ENCODE results near the gene TNS3. TPM values are rescaled to one million over a fixed set of nuclear protein-coding genes. Genes with fewer than 3 reads are reported as not detected.
"Not testable (repeated sequence)": the region's sequence is repeated elsewhere in the genome, so short reads cannot be mapped to it uniquely, and the experiment has no call there.

The TNS3 gene
- total RNA-seq, 2 donors from 2014 or later: 0.50 TPM; not detected in 1

GRCh38 chr7:47262881-47263280 is 319.0 kb downstream of the TNS3 start:
- no peak overlapping the region for H3K27ac Mint-ChIP-seq
- H3K27me3 Mint-ChIP-seq: peaks cover 3 to 16% of the 10 kb centered on the region in 2 donors

GRCh38 chr7:47262160-47262559 is 319.8 kb downstream of the TNS3 start:
- not testable (repeated sequence) for H3K27ac Mint-ChIP-seq; H3K36me3 Mint-ChIP-seq; DNase-seq (ENCODE audit: low spot score); H3K9me3 Mint-ChIP-seq; ATAC-seq; H3K4me1 Mint-ChIP-seq (ENCODE audit: low read depth in 2 of 2); H3K4me3 Mint-ChIP-seq
- H3K27me3 Mint-ChIP-seq: peaks cover 3 to 16% of the 10 kb centered on the region in 2 donors

More at GRCh38 chr7:47262881-47263280, 319.0 kb downstream of the TNS3 start:
- no peaks in the 10 kb centered on the region for H3K4me1 Mint-ChIP-seq (ENCODE audit: low read depth in 2 of 2)
- H3K4me3 Mint-ChIP-seq: no peak overlapping the region
- ATAC-seq (no peak), DNase-seq (ENCODE audit: low spot score) (no peak)
- no peaks in the 10 kb centered on the region for H3K36me3 Mint-ChIP-seq
- H3K9me3 Mint-ChIP-seq: no peaks in the 10 kb centered on the region

- Mint-ChIP-seq H3K27me3 (peaks cover 8 to 23% of the 10 kb centered on the region in 2 donors), H3K9me3 (no peaks in the 10 kb centered on the region), H3K27ac (no peak overlapping the region), H3K36me3 (no peaks in the 10 kb centered on the region), H3K4me3 (no peak overlapping the region), H3K4me1 (ENCODE audit: low read depth in 2 of 2) (no peaks in the 10 kb centered on the region)
- no peak for DNase-seq (ENCODE audit: low spot score)
- ATAC-seq: no peak
These were observed 321.6 kb downstream of the TNS3 start for GRCh38 chr7:47260270-47260669.

GRCh38 chr7:47259682-47260081 is 322.2 kb downstream of the TNS3 start:
- Mint-ChIP-seq H3K4me3 (no peak overlapping the region), H3K27me3 (peaks cover 8 to 23% of the 10 kb centered on the region in 2 donors), H3K9me3 (no peaks in the 10 kb centered on the region), H3K36me3 (no peaks in the 10 kb centered on the region), H3K4me1 (ENCODE audit: low read depth in 2 of 2) (peaks cover 1% of the 10 kb centered on the region in 2 donors), H3K27ac (no peak overlapping the region)
- ATAC-seq (no peak), DNase-seq (ENCODE audit: low spot score) (no peak)

- H3K9me3 Mint-ChIP-seq: no peaks in the 10 kb centered on the region
- no peak for ATAC-seq
- peaks cover 8 to 23% of the 10 kb centered on the region in 2 donors for H3K27me3 Mint-ChIP-seq
- no peak for DNase-seq (ENCODE audit: low spot score)
- H3K27ac Mint-ChIP-seq: no peak overlapping the region
- H3K4me1 Mint-ChIP-seq (ENCODE audit: low read depth in 2 of 2): peaks cover 3% of the 10 kb centered on the region in 2 donors
- H3K4me3 Mint-ChIP-seq: no peak overlapping the region
- no peaks in the 10 kb centered on the region for H3K36me3 Mint-ChIP-seq
These were observed 323.1 kb downstream of the TNS3 start for GRCh38 chr7:47258798-47259197.

- peaks cover 3% of the 10 kb centered on the region in 2 donors for H3K4me1 Mint-ChIP-seq (ENCODE audit: low read depth in 2 of 2)
These were observed 325.9 kb downstream of the TNS3 start for GRCh38 chr7:47256016-47256415.

GRCh38 chr7:47255441-47255840 is 326.5 kb downstream of the TNS3 start:
- DNase-seq (ENCODE audit: low spot score) (no peak), ATAC-seq (no peak)
- Mint-ChIP-seq H3K27ac (no peak overlapping the region), H3K9me3 (no peaks in the 10 kb centered on the region), H3K4me3 (no peak overlapping the region), H3K27me3 (peaks cover 13 to 20% of the 10 kb centered on the region in 2 donors), H3K4me1 (ENCODE audit: low read depth in 2 of 2) (peaks cover 3% of the 10 kb centered on the region in 2 donors), H3K36me3 (no peaks in the 10 kb centered on the region)

More at GRCh38 chr7:47256016-47256415, 325.9 kb downstream of the TNS3 start:
- H3K27ac Mint-ChIP-seq: no peak overlapping the region
- H3K36me3 Mint-ChIP-seq: no peaks in the 10 kb centered on the region
- no peak overlapping the region for H3K4me3 Mint-ChIP-seq
- no peak for ATAC-seq
- H3K27me3 Mint-ChIP-seq: peaks cover 13 to 23% of the 10 kb centered on the region in 2 donors
- H3K9me3 Mint-ChIP-seq: no peaks in the 10 kb centered on the region
- no peak for DNase-seq (ENCODE audit: low spot score)

GRCh38 chr7:47255007-47255406 is 326.9 kb downstream of the TNS3 start:
- H3K4me3 Mint-ChIP-seq: no peak overlapping the region
- ATAC-seq (no peak), DNase-seq (ENCODE audit: low spot score) (no peak)
- no peak overlapping the region for H3K27ac Mint-ChIP-seq
- peaks cover 10 to 16% of the 10 kb centered on the region in 2 donors for H3K27me3 Mint-ChIP-seq
- H3K9me3 Mint-ChIP-seq: no peaks in the 10 kb centered on the region
- H3K36me3 Mint-ChIP-seq: no peaks in the 10 kb centered on the region
- peaks cover 3% of the 10 kb centered on the region in 2 donors for H3K4me1 Mint-ChIP-seq (ENCODE audit: low read depth in 2 of 2)

GRCh38 chr7:47254081-47254977 is 327.6 kb downstream of the TNS3 start:
- no peaks in the 10 kb centered on the region for H3K9me3 Mint-ChIP-seq
- peaks cover 3% of the 10 kb centered on the region in 2 donors for H3K4me1 Mint-ChIP-seq (ENCODE audit: low read depth in 2 of 2)
- no peak overlapping the region for H3K27ac Mint-ChIP-seq
- H3K27me3 Mint-ChIP-seq: peaks cover 12 to 13% of the 10 kb centered on the region in 2 donors
- peak; percentile 73 to 86 for ATAC-seq
- H3K4me3 Mint-ChIP-seq: peak overlapping the region; percentile 68
- no peaks in the 10 kb centered on the region for H3K36me3 Mint-ChIP-seq
- peak; percentile 67 for DNase-seq (ENCODE audit: low spot score)

- Mint-ChIP-seq H3K4me3 (no peak overlapping the region), H3K36me3 (no peaks in the 10 kb centered on the region), H3K27me3 (peaks cover 13% of the 10 kb centered on the region in 2 donors), H3K27ac (no peak overlapping the region), H3K9me3 (no peaks in the 10 kb centered on the region), H3K4me1 (ENCODE audit: low read depth in 2 of 2) (peaks cover 3% of the 10 kb centered on the region in 2 donors)
- ATAC-seq (peak; percentile 28 to 65), DNase-seq (ENCODE audit: low spot score) (no peak)
These were observed 328.2 kb downstream of the TNS3 start for GRCh38 chr7:47253650-47254080.

- DNase-seq (ENCODE audit: low spot score) (no peak), ATAC-seq (no peak)
- Mint-ChIP-seq H3K4me3 (no peak overlapping the region), H3K36me3 (no peaks in the 10 kb centered on the region), H3K27ac (no peak overlapping the region), H3K9me3 (no peaks in the 10 kb centered on the region), H3K4me1 (ENCODE audit: low read depth in 2 of 2) (peaks cover 3% of the 10 kb centered on the region in 2 donors), H3K27me3 (peaks cover 13% of the 10 kb centered on the region in 2 donors)
These were observed 329.2 kb downstream of the TNS3 start for GRCh38 chr7:47252675-47253074.

GRCh38 chr7:47249361-47249760 is 332.6 kb downstream of the TNS3 start:
- Mint-ChIP-seq H3K27me3 (peaks cover 0 to 7% of the 10 kb centered on the region in 2 donors), H3K4me1 (ENCODE audit: low read depth in 2 of 2) (no peaks in the 10 kb centered on the region), H3K27ac (no peak overlapping the region), H3K4me3 (no peak overlapping the region), H3K36me3 (no peaks in the 10 kb centered on the region), H3K9me3 (no peaks in the 10 kb centered on the region)
- ATAC-seq (no peak), DNase-seq (ENCODE audit: low spot score) (no peak)

- Mint-ChIP-seq H3K4me3 (no peak overlapping the region), H3K4me1 (ENCODE audit: low read depth in 2 of 2) (no peaks in the 10 kb centered on the region), H3K27me3 (peaks cover 0 to 7% of the 10 kb centered on the region in 2 donors), H3K27ac (no peak overlapping the region), H3K9me3 (no peaks in the 10 kb centered on the region), H3K36me3 (no peaks in the 10 kb centered on the region)
- ATAC-seq: no peak
- no peak for DNase-seq (ENCODE audit: low spot score)
These were observed 333.1 kb downstream of the TNS3 start for GRCh38 chr7:47248797-47249196.

- no peak for DNase-seq (ENCODE audit: low spot score)
- ATAC-seq: no peak
These were observed 334.8 kb downstream of the TNS3 start for GRCh38 chr7:47247132-47247531.

More at GRCh38 chr7:47247132-47247531, 334.8 kb downstream of the TNS3 start:
- Mint-ChIP-seq H3K4me1 (ENCODE audit: low read depth in 2 of 2) (no peaks in the 10 kb centered on the region), H3K9me3 (no peaks in the 10 kb centered on the region), H3K27ac (no peak overlapping the region), H3K27me3 (peaks cover 0 to 3% of the 10 kb centered on the region in 2 donors), H3K4me3 (no peak overlapping the region), H3K36me3 (no peaks in the 10 kb centered on the region)

Measured in natural killer cell treated with Interleukin-12 subunit alpha and Interleukin-12 subunit beta and Interleukin-15 and Interleukin-18, amount 100 ng/mL, for 72 hours (primary cell).